HEK293 (cell line): ENCODE data around the gene MYOC.

Experiments
- CTCF ChIA-PET: fragments of 350-600 bp; formaldehyde crosslinking; extraction: SDS; loops from one replicate; lab custom pipeline; 2021; ENCODE audit warnings: antibody characterized with exemption; lab: Yijun Ruan, JAX
- POLR2A ChIA-PET: fragments of 300-600 bp; formaldehyde crosslinking; extraction: SDS; loops from one replicate; lab custom pipeline; 2020; ENCODE audit warnings: antibody characterized with exemption, inconsistent platforms; lab: Yijun Ruan, JAX
- H3K27ac ChIP-seq: fragments of 200-500 bp; sonication (Bioruptor generic); 2 replicates; pipeline ENCODE4 v1.5.1; 2014; ENCODE audit warnings: low read depth, low read length, control low read depth, inconsistent platforms; ENCODE audit errors: extremely low read depth
- H3K36me3 ChIP-seq, 2 experiments: fragments of 200-500 bp in 1 of 2; sonication (Bioruptor generic) in 1 of 2; 1 replicate in 1 of 2; 2 replicates in 1 of 2; pipeline ENCODE4 v1.5.1; 2014 to 2017; ENCODE audit warnings: inconsistent platforms in 2 of 2, low read length in 2 of 2; ENCODE audit not compliant: control insufficient read depth in 2 of 2, insufficient read depth in 1 of 2
- H3K4me1 ChIP-seq: fragments of 200-500 bp; sonication (Bioruptor generic); 2 replicates; pipeline ENCODE4 v1.5.1; 2014; ENCODE audit warnings: mild to moderate bottlenecking, low read length, inconsistent platforms; ENCODE audit not compliant: control insufficient read depth, insufficient read depth
- H3K4me3 ChIP-seq: 2 replicates; pipeline ENCODE4 v1.5.1; 2011; ENCODE audit warnings: low read depth, mild to moderate bottlenecking, control low read depth, low read length, moderate library complexity
- H3K9me3 ChIP-seq: fragments of 200-500 bp; sonication (Bioruptor generic); 2 replicates; pipeline ENCODE4 v1.5.1; 2014; ENCODE audit warnings: low read depth, low read length, inconsistent platforms; ENCODE audit not compliant: control insufficient read depth, insufficient read depth
- GFI1B ChIP-seq: fragments of 450-650 bp; formaldehyde crosslinking; IDR thresholded peaks from 2 replicates; pipeline ENCODE4 v1.5.1; 2016; ENCODE audit warnings: missing biosample characterization, missing genetic modification characterization
- GLI4 ChIP-seq: fragments of 450-650 bp; formaldehyde crosslinking; IDR thresholded peaks from 2 replicates; pipeline ENCODE4 v1.5.1; 2016; ENCODE audit warnings: missing biosample characterization, missing genetic modification characterization
- KLF8 ChIP-seq: fragments of 450-650 bp; formaldehyde crosslinking; IDR thresholded peaks from 2 replicates; pipeline ENCODE4 v1.5.1; 2016; ENCODE audit warnings: missing biosample characterization, missing genetic modification characterization
- MEIS1 ChIP-seq: sonication (generic); formaldehyde crosslinking; IDR thresholded peaks from 2 replicates; pipeline ENCODE4 v1.8.1; 2022; ENCODE audit warnings: missing genetic modification reagents, mild to moderate bottlenecking, borderline replicate concordance
- PRDM1 ChIP-seq: fragments of 450-650 bp; formaldehyde crosslinking; IDR thresholded peaks from 2 replicates; pipeline ENCODE4; 2016; ENCODE audit warnings: missing biosample characterization, missing genetic modification characterization
- TRIM28 ChIP-seq: IDR thresholded peaks from 2 replicates; pipeline ENCODE4 v1.6.1; 2011; ENCODE audit warnings: low read length, control low read depth, borderline replicate concordance
- ZBTB17 ChIP-seq: fragments of 450-650 bp; formaldehyde crosslinking; IDR thresholded peaks from 2 replicates; pipeline ENCODE4 v1.5.1; 2016; ENCODE audit warnings: missing biosample characterization, missing genetic modification characterization
- ZBTB48 ChIP-seq: fragments of 450-650 bp; formaldehyde crosslinking; IDR thresholded peaks from 2 replicates; pipeline ENCODE4 v1.5.1; 2016; ENCODE audit warnings: missing biosample characterization, missing genetic modification characterization
- ZBTB7A ChIP-seq: fragments of 450-650 bp; formaldehyde crosslinking; IDR thresholded peaks from 2 replicates; pipeline ENCODE4 v1.5.1; 2016; ENCODE audit warnings: low read depth, missing biosample characterization, missing genetic modification characterization
- ZNF155 ChIP-seq: fragments of 450-650 bp; formaldehyde crosslinking; IDR thresholded peaks from 2 replicates; pipeline ENCODE4 v1.5.1; 2016; ENCODE audit warnings: missing biosample characterization, missing genetic modification characterization
- ZNF157 ChIP-seq: fragments of 450-650 bp; formaldehyde crosslinking; IDR thresholded peaks from 2 replicates; pipeline ENCODE4 v1.5.1; 2016; ENCODE audit warnings: missing biosample characterization, missing genetic modification characterization
- ZNF174 ChIP-seq: fragments of 450-650 bp; formaldehyde crosslinking; IDR thresholded peaks from 2 replicates; pipeline ENCODE4 v1.5.0; 2017; ENCODE audit warnings: missing biosample characterization, mild to moderate bottlenecking, missing genetic modification characterization
- ZNF2 ChIP-seq: fragments of 450-650 bp; formaldehyde crosslinking; IDR thresholded peaks from 2 replicates; pipeline ENCODE4 v1.5.1; 2016; ENCODE audit warnings: missing biosample characterization, missing genetic modification characterization
- ZNF211 ChIP-seq: fragments of 450-650 bp; formaldehyde crosslinking; IDR thresholded peaks from 2 replicates; pipeline ENCODE4 v1.5.1; 2016; ENCODE audit warnings: low read depth, missing biosample characterization, missing genetic modification characterization
- ZNF266 ChIP-seq: fragments of 450-650 bp; formaldehyde crosslinking; IDR thresholded peaks from 2 replicates; pipeline ENCODE4 v1.5.1; 2016; ENCODE audit warnings: missing biosample characterization, missing genetic modification characterization, low read depth
- ZNF274 ChIP-seq, 2 experiments: fragments of 200-500 bp in 1 of 2; fragments of 450-650 bp in 1 of 2; sonication (Bioruptor generic) in 1 of 2; formaldehyde crosslinking in 1 of 2; IDR thresholded peaks; 2 replicates each; pipeline versions ENCODE4 v1.5.1 to v1.6.1; 2014 to 2016; ENCODE audit warnings: borderline replicate concordance in 1 of 2, inconsistent platforms in 1 of 2, low read length in 1 of 2, missing biosample characterization in 1 of 2, missing genetic modification characterization in 1 of 2
- ZNF324 ChIP-seq: fragments of 450-650 bp; formaldehyde crosslinking; IDR thresholded peaks from 2 replicates; pipeline ENCODE4 v1.5.1; 2016; ENCODE audit warnings: missing biosample characterization, missing genetic modification characterization
- ZNF37A ChIP-seq: fragments of 450-650 bp; IDR thresholded peaks from 2 replicates; pipeline ENCODE4 v1.5.1; 2018; ENCODE audit warnings: missing biosample characterization, missing genetic modification characterization
- ZNF529 ChIP-seq: fragments of 450-650 bp; formaldehyde crosslinking; IDR thresholded peaks from 2 replicates; pipeline ENCODE4 v1.5.1; 2017; ENCODE audit warnings: missing genetic modification characterization, missing biosample characterization; ENCODE audit not compliant: insufficient replicate concordance
- ZNF548 ChIP-seq: fragments of 450-650 bp; formaldehyde crosslinking; IDR thresholded peaks from 2 replicates; pipeline ENCODE4 v1.5.1; 2016; ENCODE audit warnings: missing biosample characterization, missing genetic modification characterization
- ZNF549 ChIP-seq: fragments of 450-650 bp; IDR thresholded peaks from 2 replicates; pipeline ENCODE4 v1.5.1; 2018; ENCODE audit warnings: missing biosample characterization, missing genetic modification characterization, mild to moderate bottlenecking, inconsistent platforms, moderate library complexity
- ZNF560 ChIP-seq: fragments of 450-650 bp; formaldehyde crosslinking; IDR thresholded peaks from 2 replicates; pipeline ENCODE4 v1.5.1; 2017; ENCODE audit warnings: missing biosample characterization, missing genetic modification characterization, borderline replicate concordance
- ZNF610 ChIP-seq: fragments of 450-650 bp; formaldehyde crosslinking; IDR thresholded peaks from 2 replicates; pipeline ENCODE4 v1.5.1; 2016; ENCODE audit warnings: missing biosample characterization, missing genetic modification characterization, borderline replicate concordance
- ZNF654 ChIP-seq: fragments of 450-650 bp; formaldehyde crosslinking; IDR thresholded peaks from 2 replicates; pipeline ENCODE4 v1.5.1; 2016; ENCODE audit warnings: low read depth, missing biosample characterization, missing genetic modification characterization
- ZNF777 ChIP-seq: fragments of 450-650 bp; formaldehyde crosslinking; IDR thresholded peaks from 2 replicates; pipeline ENCODE4 v1.5.1; 2017; ENCODE audit warnings: missing biosample characterization, missing genetic modification characterization, borderline replicate concordance
- ZSCAN23 ChIP-seq: fragments of 450-650 bp; formaldehyde crosslinking; IDR thresholded peaks from 2 replicates; pipeline ENCODE4 v1.5.1; 2016; ENCODE audit warnings: missing biosample characterization, missing genetic modification characterization
- TF ChIP-seq, protein P1 (sequence below): fragments of 450-650 bp; formaldehyde crosslinking; IDR thresholded peaks from 2 replicates; pipeline ENCODE4 v1.5.1; 2016; ENCODE audit warnings: missing biosample characterization, missing genetic modification characterization
- TF ChIP-seq, protein P2 (sequence below): fragments of 450-650 bp; formaldehyde crosslinking; IDR thresholded peaks from 2 replicates; pipeline ENCODE4 v1.5.1; 2017; ENCODE audit warnings: missing biosample characterization, missing genetic modification characterization

Gene MYOC

DNA sequence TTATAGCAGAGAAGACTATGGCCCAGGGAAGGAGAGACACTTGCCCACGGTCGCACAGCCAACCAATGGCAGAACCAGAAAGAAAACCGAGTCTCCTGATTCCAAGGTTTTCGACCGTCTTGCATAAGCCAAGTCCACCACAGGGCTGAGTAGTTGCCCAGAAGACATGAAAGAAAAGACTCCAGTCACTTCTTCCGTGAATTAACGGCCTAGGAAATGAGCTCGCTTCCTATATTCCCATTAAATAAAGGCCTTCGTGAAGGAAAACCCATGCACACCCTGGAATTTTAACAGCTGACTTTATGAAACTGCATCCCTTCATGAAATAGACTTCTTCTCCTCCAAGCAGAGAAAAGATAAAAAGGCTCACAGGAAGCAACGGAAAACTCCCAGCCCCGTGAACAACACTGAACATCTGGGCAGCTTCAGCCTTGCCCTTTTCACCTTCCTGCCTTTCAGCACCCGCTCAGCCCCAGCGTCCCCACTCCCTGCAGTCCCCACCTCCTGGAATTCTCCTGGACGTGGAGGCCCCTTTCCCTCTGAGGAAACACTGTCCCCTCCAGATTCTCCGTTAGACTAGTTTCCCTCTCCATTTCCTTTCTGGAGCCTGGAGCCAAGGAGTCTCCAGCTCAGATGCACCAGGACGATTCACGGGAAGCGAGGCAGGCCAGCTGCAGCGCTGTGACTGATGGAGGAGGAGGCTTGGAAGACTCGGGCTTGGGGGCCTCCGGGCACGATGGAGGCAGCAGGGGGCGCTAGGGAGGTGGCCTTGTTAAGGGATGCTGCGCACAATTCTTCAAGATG is 2.7 kb upstream of the MYOC start:
- CTCF ChIA-PET: interaction anchor here (0.6 to 4.9 kb wide), 11 partner anchors 10 to 330 kb away, joined by 3 to 33 read pairs (median 4); no protein-coding TSS in a partner anchor
- no peak overlapping the region for H3K27ac ChIP-seq
- H3K4me3 ChIP-seq: no peak overlapping the region
- no peaks in the 10 kb centered on the region for H3K36me3 ChIP-seq
- POLR2A ChIA-PET: no interaction called here
- no peak for TF ChIP-seq ZNF548
- TF ChIP-seq GLI4 (tag by site-specific recombination): no peak
- no peak for TF ChIP-seq ZNF266 (tag by site-specific recombination)
- no peak for TF ChIP-seq ZNF529
- TF ChIP-seq TRIM28: peak; percentile 67; the same call in 1 of the 2 replicates
- TF ChIP-seq ZNF549 (tag by site-specific recombination): no peak
- no peak for TF ChIP-seq ZBTB7A (tag by site-specific recombination)
- no peak for TF ChIP-seq GFI1B (tag by site-specific recombination)
- TF ChIP-seq ZNF37A (tag by site-specific recombination): no peak
- TF ChIP-seq ZNF654 (tag by site-specific recombination): peak; percentile 36
- peak; percentile 60; the same call in 1 of the 2 replicates for TF ChIP-seq ZNF2 (tag by site-specific recombination)
- TF ChIP-seq ZNF324 (tag by site-specific recombination): no peak
- TF ChIP-seq, protein P1, sequence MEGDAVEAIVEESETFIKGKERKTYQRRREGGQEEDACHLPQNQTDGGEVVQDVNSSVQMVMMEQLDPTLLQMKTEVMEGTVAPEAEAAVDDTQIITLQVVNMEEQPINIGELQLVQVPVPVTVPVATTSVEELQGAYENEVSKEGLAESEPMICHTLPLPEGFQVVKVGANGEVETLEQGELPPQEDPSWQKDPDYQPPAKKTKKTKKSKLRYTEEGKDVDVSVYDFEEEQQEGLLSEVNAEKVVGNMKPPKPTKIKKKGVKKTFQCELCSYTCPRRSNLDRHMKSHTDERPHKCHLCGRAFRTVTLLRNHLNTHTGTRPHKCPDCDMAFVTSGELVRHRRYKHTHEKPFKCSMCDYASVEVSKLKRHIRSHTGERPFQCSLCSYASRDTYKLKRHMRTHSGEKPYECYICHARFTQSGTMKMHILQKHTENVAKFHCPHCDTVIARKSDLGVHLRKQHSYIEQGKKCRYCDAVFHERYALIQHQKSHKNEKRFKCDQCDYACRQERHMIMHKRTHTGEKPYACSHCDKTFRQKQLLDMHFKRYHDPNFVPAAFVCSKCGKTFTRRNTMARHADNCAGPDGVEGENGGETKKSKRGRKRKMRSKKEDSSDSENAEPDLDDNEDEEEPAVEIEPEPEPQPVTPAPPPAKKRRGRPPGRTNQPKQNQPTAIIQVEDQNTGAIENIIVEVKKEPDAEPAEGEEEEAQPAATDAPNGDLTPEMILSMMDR (tag by site-specific recombination): peak; percentile 41; the same call in 1 of the 2 replicates
- no peak for TF ChIP-seq ZNF777 (tag by site-specific recombination)
- TF ChIP-seq ZBTB17 (tag by site-specific recombination): 0 out of 2 replicates have a peak, but pooled peaks have one; percentile 19
- TF ChIP-seq PRDM1 (tag by site-specific recombination): peak; percentile 26; the same call in 1 of the 2 replicates
- TF ChIP-seq ZNF211 (tag by site-specific recombination): no peak
- H3K4me1 ChIP-seq: no peaks in the 10 kb centered on the region
- no peaks in the 10 kb centered on the region for H3K9me3 ChIP-seq

DNA sequence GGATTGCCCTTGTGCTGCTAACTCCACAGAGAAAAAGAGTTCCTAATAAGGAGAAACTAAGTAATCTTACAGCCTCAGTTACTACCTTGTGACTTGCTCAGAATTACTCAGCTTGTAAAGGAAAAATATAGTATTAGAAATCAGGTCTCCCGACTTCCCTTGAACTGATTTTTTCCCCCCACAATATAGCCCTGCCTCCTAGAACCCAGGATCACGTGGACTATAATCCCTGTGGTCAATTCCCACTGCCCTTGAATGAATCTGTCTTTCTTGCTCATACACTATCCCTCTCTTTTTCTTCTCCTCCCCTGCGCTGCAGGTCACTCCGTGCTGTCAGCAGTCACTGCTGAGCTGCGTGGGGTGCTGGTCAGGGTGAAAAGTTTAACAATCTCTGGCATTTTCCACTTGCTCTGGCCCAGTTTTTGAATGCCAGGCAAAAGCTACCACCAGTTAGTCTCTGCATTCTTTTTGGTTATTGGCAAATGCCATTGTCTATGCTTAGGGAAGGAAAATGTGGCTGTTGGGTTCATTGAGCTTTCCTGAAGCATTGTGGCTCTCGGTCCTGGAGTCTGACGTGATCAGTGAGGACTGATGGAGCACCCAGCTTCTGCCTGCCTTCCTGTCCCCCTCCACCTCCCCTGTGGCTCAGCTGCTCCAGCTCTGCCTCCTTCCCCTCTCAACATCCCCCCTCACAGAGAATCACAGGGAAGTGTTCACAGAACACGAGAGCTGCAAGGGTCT is 1.9 kb upstream of the MYOC start:
- POLR2A ChIA-PET: no interaction called here
- CTCF ChIA-PET: interaction anchor here (0.6 to 4.9 kb wide), 8 partner anchors 9 to 331 kb away, joined by 3 to 33 read pairs (median 4); no protein-coding TSS in a partner anchor

More for the DNA sequence above, 1.9 kb upstream of the MYOC start:
- Histone ChIP-seq H3K4me3 (no peak overlapping the region), H3K4me1 (no peaks in the 10 kb centered on the region), H3K36me3 (no peaks in the 10 kb centered on the region), H3K27ac (no peak overlapping the region), H3K9me3 (no peaks in the 10 kb centered on the region)
- TF ChIP-seq ZNF157 (tag by site-specific recombination) (no peak), ZSCAN23 (tag by site-specific recombination) (no peak), ZBTB17 (tag by site-specific recombination) (no peak), KLF8 (tag by site-specific recombination) (no peak), ZNF274 (IDR thresholded peaks at IDR 0.05; ENCODE audit: low read length) (no peak), ZNF274 (tag by site-specific recombination; IDR thresholded peaks at IDR 0.05; ENCODE audit: borderline replicate concordance) (no peak), GFI1B (tag by site-specific recombination) (no peak), ZNF155 (tag by site-specific recombination) (no peak), ZNF610 (tag by site-specific recombination) (no peak), ZBTB48 (tag by site-specific recombination) (no peak), ZNF174 (tag by site-specific recombination) (no peak), ZNF560 (tag by site-specific recombination) (no peak), MEIS1 (CRISPR knock-in tag) (no peak)
- TF ChIP-seq, protein P2, sequence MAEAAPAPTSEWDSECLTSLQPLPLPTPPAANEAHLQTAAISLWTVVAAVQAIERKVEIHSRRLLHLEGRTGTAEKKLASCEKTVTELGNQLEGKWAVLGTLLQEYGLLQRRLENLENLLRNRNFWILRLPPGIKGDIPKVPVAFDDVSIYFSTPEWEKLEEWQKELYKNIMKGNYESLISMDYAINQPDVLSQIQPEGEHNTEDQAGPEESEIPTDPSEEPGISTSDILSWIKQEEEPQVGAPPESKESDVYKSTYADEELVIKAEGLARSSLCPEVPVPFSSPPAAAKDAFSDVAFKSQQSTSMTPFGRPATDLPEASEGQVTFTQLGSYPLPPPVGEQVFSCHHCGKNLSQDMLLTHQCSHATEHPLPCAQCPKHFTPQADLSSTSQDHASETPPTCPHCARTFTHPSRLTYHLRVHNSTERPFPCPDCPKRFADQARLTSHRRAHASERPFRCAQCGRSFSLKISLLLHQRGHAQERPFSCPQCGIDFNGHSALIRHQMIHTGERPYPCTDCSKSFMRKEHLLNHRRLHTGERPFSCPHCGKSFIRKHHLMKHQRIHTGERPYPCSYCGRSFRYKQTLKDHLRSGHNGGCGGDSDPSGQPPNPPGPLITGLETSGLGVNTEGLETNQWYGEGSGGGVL (tag by site-specific recombination): no peak
